IMR-90 (cell line): ENCODE results near the gene JMJD8. TPM values are rescaled to one million over a fixed set of nuclear protein-coding genes. Genes with fewer than 3 reads are reported as not detected.
A peak's percentile ranks its signal among the peaks of the same experiment; 100 is the strongest.

ENCODE experiments used
- ATAC-seq: fragments of 200-7000 bp; cut with Tn5 transposase; 2 replicates; pipeline ENCODE4 v1.9.1; 2020; ENCODE audit warnings: low read depth, mild to moderate bottlenecking, moderate library complexity
- BruUV-seq: library from RNA; stranded (reverse); fragments of 400-500 nt; replicated peaks from 2 replicates; lab custom pipeline; 2021; lab: Mats Ljungman, UMichigan
- CTCF ChIA-PET: fragments of 300-600 bp; formaldehyde crosslinking; extraction: SDS; loops from one replicate; lab custom pipeline; 2021; ENCODE audit warnings: antibody characterized with exemption; lab: Yijun Ruan, JAX
- POLR2A ChIA-PET: fragments of 300-600 bp; sonication (Branson Sonifier 250); formaldehyde crosslinking; loops from one replicate; lab custom pipeline; 2022; ENCODE audit warnings: antibody characterized with exemption; ENCODE audit not compliant: unreplicated experiment; lab: Charles Lee
- DNase-seq: peaks from one replicate; pipeline ENCODE4 v3.0.0; 2013
- H2AFZ ChIP-seq: replicated peaks from 2 replicates; pipeline ENCODE3; 2013; ENCODE audit warnings: low read length, mild to moderate bottlenecking; ENCODE audit not compliant: poor library complexity
- H2AK5ac ChIP-seq: 2 replicates; pipeline ENCODE4 v1.6.1; 2013; ENCODE audit warnings: low read depth, low read length, inconsistent platforms
- H2AK9ac ChIP-seq: replicated peaks from 2 replicates; pipeline ENCODE3; 2013; ENCODE audit warnings: mild to moderate bottlenecking, low read depth, low read length, moderate library complexity; ENCODE audit not compliant: poor library complexity
- H2BK120ac ChIP-seq: 2 replicates; pipeline ENCODE4 v1.6.1; 2013; ENCODE audit warnings: low read depth, low read length, inconsistent platforms
- H2BK15ac ChIP-seq: 3 replicates; pipeline ENCODE4 v1.6.1; 2013; ENCODE audit warnings: low read depth, low read length, inconsistent platforms
- H2BK20ac ChIP-seq: 2 replicates; pipeline ENCODE4 v1.6.1; 2013; ENCODE audit warnings: low read depth, mild to moderate bottlenecking, inconsistent platforms, low read length, moderate library complexity
- H2BK5ac ChIP-seq: 2 replicates; pipeline ENCODE4 v1.6.1; 2013; ENCODE audit warnings: mild to moderate bottlenecking, low read depth, low read length, inconsistent platforms; ENCODE audit not compliant: poor library complexity, severe bottlenecking
- H3K14ac ChIP-seq: replicated peaks from 2 replicates; pipeline ENCODE4 v1.6.1; 2013; ENCODE audit warnings: low read depth, low read length, inconsistent platforms
- H3K18ac ChIP-seq: 2 replicates; pipeline ENCODE4 v1.6.1; 2013; ENCODE audit warnings: low read depth, low read length, control low read depth
- H3K23ac ChIP-seq: 2 replicates; pipeline ENCODE4 v1.6.1; 2013; ENCODE audit warnings: low read depth, low read length, inconsistent platforms
- H3K27ac ChIP-seq: 2 replicates; pipeline ENCODE4 v1.5.1; 2013; ENCODE audit warnings: mild to moderate bottlenecking, control low read depth, low read length; ENCODE audit not compliant: insufficient read depth
- H3K27me3 ChIP-seq: 2 replicates; pipeline ENCODE4 v1.6.1; 2013; ENCODE audit warnings: low read length; ENCODE audit not compliant: control insufficient read depth, insufficient read depth
- H3K36me3 ChIP-seq: 2 replicates; pipeline ENCODE4 v1.6.1; 2013; ENCODE audit warnings: low read length, mixed read lengths; ENCODE audit not compliant: control insufficient read depth, insufficient read depth
- H3K4ac ChIP-seq: 2 replicates; pipeline ENCODE4 v1.6.1; 2013; ENCODE audit warnings: low read depth, low read length, inconsistent platforms
- H3K4me1 ChIP-seq: 2 replicates; pipeline ENCODE4 v1.6.1; 2013; ENCODE audit warnings: low read length, mixed read lengths; ENCODE audit not compliant: control insufficient read depth, insufficient read depth
- H3K4me2 ChIP-seq: 2 replicates; pipeline ENCODE4 v1.6.1; 2013; ENCODE audit warnings: low read depth, mild to moderate bottlenecking, control low read depth, low read length, moderate library complexity
- H3K4me3 ChIP-seq: 2 replicates; pipeline ENCODE4 v1.5.1; 2013; ENCODE audit warnings: low read depth, mild to moderate bottlenecking, control low read depth, low read length, moderate library complexity; ENCODE audit not compliant: insufficient read depth
- H3K56ac ChIP-seq: 2 replicates; pipeline ENCODE4 v1.6.1; 2013; ENCODE audit warnings: low read length, inconsistent platforms; ENCODE audit not compliant: insufficient read depth; ENCODE audit errors: extremely low read depth
- H3K79me1 ChIP-seq, 2 experiments: 2 replicates each; pipeline ENCODE4 v1.6.1; 2013; ENCODE audit warnings: low read length in 2 of 2, inconsistent platforms in 1 of 2, low read depth in 1 of 2
- H3K9ac ChIP-seq: 2 replicates; pipeline ENCODE4 v1.6.1; 2013; ENCODE audit warnings: low read depth, low read length, control low read depth
- H3K9me1 ChIP-seq: 2 replicates; pipeline ENCODE4 v1.6.1; 2013; ENCODE audit warnings: low read length, inconsistent platforms; ENCODE audit not compliant: insufficient read depth
- H3K9me3 ChIP-seq: 2 replicates; pipeline ENCODE4 v1.6.1; 2013; ENCODE audit warnings: low read length; ENCODE audit not compliant: control insufficient read depth, insufficient read depth
- H4K20me1 ChIP-seq: 2 replicates; pipeline ENCODE4 v1.6.1; 2013; ENCODE audit warnings: low read length, inconsistent platforms; ENCODE audit not compliant: insufficient read depth
- H4K5ac ChIP-seq: 2 replicates; pipeline ENCODE4 v1.6.1; 2013; ENCODE audit warnings: mild to moderate bottlenecking, low read depth, low read length, control low read depth
- H4K8ac ChIP-seq, 2 experiments: 2 replicates each; pipeline ENCODE4 v1.6.1; 2013; ENCODE audit warnings: low read depth in 2 of 2, low read length in 2 of 2, control low read depth in 1 of 2, inconsistent platforms in 1 of 2
- H4K91ac ChIP-seq: 2 replicates; pipeline ENCODE4 v1.6.1; 2013; ENCODE audit warnings: low read depth, low read length, inconsistent platforms; ENCODE audit not compliant: insufficient read depth
- BHLHE40 ChIP-seq: fragments of 150-350 bp; IDR thresholded peaks from 2 replicates; pipeline ENCODE4 v1.6.1; 2016; ENCODE audit warnings: mild to moderate bottlenecking, low read depth, low read length
- CEBPB ChIP-seq: IDR thresholded peaks from 2 replicates; pipeline ENCODE4 v1.6.1; 2012; ENCODE audit warnings: low read depth, low read length, improper control_type of control experiment
- CHD1 ChIP-seq: IDR thresholded peaks from 2 replicates; pipeline ENCODE4 v1.6.1; 2012; ENCODE audit warnings: low read depth, low read length, improper control_type of control experiment
- FOS ChIP-seq: fragments of 150-350 bp; IDR thresholded peaks from 2 replicates; pipeline ENCODE4 v1.6.1; 2016; ENCODE audit warnings: low read depth, low read length
- MAFK ChIP-seq: IDR thresholded peaks from 2 replicates; pipeline ENCODE4 v1.6.1; 2012; ENCODE audit warnings: low read depth, low read length, improper control_type of control experiment
- MAZ ChIP-seq: IDR thresholded peaks from 2 replicates; pipeline ENCODE4 v1.6.1; 2012; ENCODE audit warnings: low read depth, mild to moderate bottlenecking, low read length, improper control_type of control experiment, moderate library complexity, borderline replicate concordance
- NFE2L2 ChIP-seq: fragments of 150-350 bp; IDR thresholded peaks from 2 replicates; pipeline ENCODE4 v1.6.1; 2016; ENCODE audit warnings: low read depth, mild to moderate bottlenecking, low read length
- POLR2A ChIP-seq: IDR thresholded peaks from 2 replicates; pipeline ENCODE4 v1.6.1; 2012; ENCODE audit warnings: mild to moderate bottlenecking, low read depth, low read length
- RAD21 ChIP-seq: IDR thresholded peaks from 2 replicates; pipeline ENCODE4 v1.6.1; 2012; ENCODE audit warnings: low read length, improper control_type of control experiment
- USF2 ChIP-seq: fragments of 150-350 bp; IDR thresholded peaks from 2 replicates; pipeline ENCODE4 v1.6.1; 2017; ENCODE audit warnings: mild to moderate bottlenecking, antibody characterized with exemption, low read length, low read depth
- WGBS, 2 experiments: methylation state at CpG; one replicate each; pipeline versions ENCODE4 v1.1.5 to v1.1.7; 2013; ENCODE audit warnings: missing lambda C conversion rate in 2 of 2; ENCODE audit not compliant: insufficient read length in 1 of 2; ENCODE audit errors: extremely low coverage in 2 of 2; 5-methylcytosine and 5-hydroxymethylcytosine counted together
- dilution Hi-C: fragments of 300-500 bp; cut with HindIII; formaldehyde crosslinking; loops from one replicate; pipeline ENCODE4 v1.14.3; 2018; ENCODE audit warnings: low sequenced_read_pairs; ENCODE audit not compliant: unreplicated experiment
- in situ Hi-C: fragments of 300-500 bp; cut with MboI; formaldehyde crosslinking; loops from 3 replicates; pipeline ENCODE4 v1.14.3; 2019; ENCODE audit warnings: low sequenced_read_pairs, inconsistent platforms, mixed read lengths
- intact Hi-C: fragments of 100-400 bp; cut with micrococcal nuclease; formaldehyde crosslinking; loops from 2 replicates; pipeline ENCODE4 v1.10.0; 2022
- polyA plus RNA-seq, 3 experiments: library from polyadenylated mRNA; depleted of rRNA; stranded (reverse); fragments of >200 nt; gene quantifications; 2 replicates each; pipeline ENCODE4 v1.2.3, GENCODE V29; 2012; ENCODE audit warnings: low replicate concordance in 1 of 3
- total RNA-seq: library from RNA; depleted of rRNA; stranded (reverse); fragments of >200 nt; gene quantifications from 2 replicates; pipeline ENCODE4 v1.2.3, GENCODE V29; 2012
- TF ChIP-seq, protein P1 (sequence below): conservative IDR thresholded peaks from 2 replicates; pipeline ENCODE4 v1.5.1; 2012; ENCODE audit warnings: mild to moderate bottlenecking, low read depth, low read length, improper control_type of control experiment
- TF ChIP-seq, protein P2 (sequence below): fragments of 150-350 bp; IDR thresholded peaks from 2 replicates; pipeline ENCODE4 v1.6.1; 2016; ENCODE audit warnings: low read depth, mild to moderate bottlenecking, low read length, moderate library complexity, borderline replicate concordance

JMJD8 gene
- total and polyA plus RNA-seq, 2 of the 4 experiments (the other 2 are of a cell fraction), result 17.7 to 62.5 TPM

DNA sequence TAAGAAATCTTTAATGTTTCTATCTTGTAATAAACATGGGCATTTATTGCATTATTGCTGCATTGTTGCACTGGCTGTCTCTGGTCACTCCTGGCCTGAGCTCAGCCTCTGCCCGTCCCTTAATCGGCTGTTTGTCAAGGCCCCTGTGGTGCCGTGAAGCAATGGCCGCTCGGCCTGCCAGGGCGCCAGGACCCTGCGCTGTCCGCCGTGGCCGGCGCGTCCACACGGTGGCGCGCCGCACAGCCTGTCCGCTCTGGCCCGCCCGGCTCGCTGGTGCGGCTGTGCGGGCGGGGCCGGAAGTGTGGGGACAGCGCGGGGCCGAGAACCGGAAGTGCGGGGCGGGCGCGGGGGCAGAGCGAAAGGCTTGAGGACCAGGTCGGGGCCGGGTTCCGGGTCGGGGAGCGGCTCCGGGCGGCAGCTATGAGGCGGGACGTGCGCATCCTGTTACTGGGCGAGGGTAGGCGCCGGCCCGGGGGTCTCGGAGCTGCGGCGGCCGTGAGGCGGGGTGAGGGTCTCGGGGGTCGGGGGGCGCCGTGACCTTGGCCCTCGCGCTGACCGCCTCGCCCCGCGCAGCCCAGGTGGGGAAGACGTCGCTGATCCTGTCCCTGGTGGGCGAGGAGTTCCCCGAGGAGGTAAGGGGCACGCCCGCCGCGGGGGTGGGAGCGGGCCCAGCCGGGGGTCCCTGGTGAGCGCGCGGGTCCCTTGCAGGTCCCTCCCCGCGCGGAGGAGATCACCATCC is 16.2 kb downstream of the JMJD8 start, which contains the start of gene RHOT2 (continued):
- TF ChIP-seq, protein P1, sequence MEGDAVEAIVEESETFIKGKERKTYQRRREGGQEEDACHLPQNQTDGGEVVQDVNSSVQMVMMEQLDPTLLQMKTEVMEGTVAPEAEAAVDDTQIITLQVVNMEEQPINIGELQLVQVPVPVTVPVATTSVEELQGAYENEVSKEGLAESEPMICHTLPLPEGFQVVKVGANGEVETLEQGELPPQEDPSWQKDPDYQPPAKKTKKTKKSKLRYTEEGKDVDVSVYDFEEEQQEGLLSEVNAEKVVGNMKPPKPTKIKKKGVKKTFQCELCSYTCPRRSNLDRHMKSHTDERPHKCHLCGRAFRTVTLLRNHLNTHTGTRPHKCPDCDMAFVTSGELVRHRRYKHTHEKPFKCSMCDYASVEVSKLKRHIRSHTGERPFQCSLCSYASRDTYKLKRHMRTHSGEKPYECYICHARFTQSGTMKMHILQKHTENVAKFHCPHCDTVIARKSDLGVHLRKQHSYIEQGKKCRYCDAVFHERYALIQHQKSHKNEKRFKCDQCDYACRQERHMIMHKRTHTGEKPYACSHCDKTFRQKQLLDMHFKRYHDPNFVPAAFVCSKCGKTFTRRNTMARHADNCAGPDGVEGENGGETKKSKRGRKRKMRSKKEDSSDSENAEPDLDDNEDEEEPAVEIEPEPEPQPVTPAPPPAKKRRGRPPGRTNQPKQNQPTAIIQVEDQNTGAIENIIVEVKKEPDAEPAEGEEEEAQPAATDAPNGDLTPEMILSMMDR, result peak; percentile 98

- Histone ChIP-seq H3K23ac (peak overlapping the region; percentile 90; the same call in 1 of the 2 replicates), H3K4me2 (peak overlapping the region; percentile 53; the same call in 1 of the 2 replicates), H3K27ac (peak overlapping the region; percentile 68), H2BK15ac (no peak overlapping the region), H3K36me3 (peaks cover 29% of the 10 kb centered on the region), H2BK5ac (peak overlapping the region; percentile 62), H3K9ac (peak overlapping the region; percentile 76), H3K4me3 (no peak overlapping the region), H3K9me3 (no peaks in the 10 kb centered on the region), H3K4ac (peak overlapping the region; percentile 97), H3K79me1 (peaks cover 0 to 23% of the 10 kb centered on the region in 2 experiments; a peak in 1 of 4 replicates), H2AFZ (peak overlapping the region; percentile 97), H3K18ac (no peak overlapping the region), H3K56ac (no peak overlapping the region), H4K5ac (peak overlapping the region; percentile 94), H2AK5ac (no peak overlapping the region), H3K9me1 (peaks cover 6% of the 10 kb centered on the region), H4K91ac (no peak overlapping the region; the same call in 1 of the 2 replicates), H2AK9ac (peak overlapping the region; percentile 91), H3K4me1 (peaks cover 6% of the 10 kb centered on the region), H3K27me3 (no peaks in the 10 kb centered on the region), H2BK20ac (no peak overlapping the region), H4K20me1 (peaks cover 13% of the 10 kb centered on the region), H4K8ac (peak overlapping the region; percentile 76 to 99), H3K14ac (peak overlapping the region; percentile 99; the same call in 1 of the 2 replicates), H2BK120ac (no peak overlapping the region)
- no TSS peak for BruUV-seq
- in situ Hi-C loops (no loop called here), dilution Hi-C loops (no loop called here), intact Hi-C loops (no loop called here)
- no peak for DNase-seq
- POLR2A ChIA-PET, result no interaction called here
- CTCF ChIA-PET, result no interaction called here
- no peak for ATAC-seq
- WGBS, 2 experiments, result 78% methylated on average over 4 of the region's 22 CpGs; no CpG with 5 or more reads in 1 of the 2 experiments
- TF ChIP-seq CEBPB (no peak), CHD1 (no peak), NFE2L2 (no peak), BHLHE40 (no peak), MAZ (no peak), POLR2A (no peak), USF2 (no peak), RAD21 (no peak), FOS (no peak), MAFK (no peak)
- TF ChIP-seq, protein P2, sequence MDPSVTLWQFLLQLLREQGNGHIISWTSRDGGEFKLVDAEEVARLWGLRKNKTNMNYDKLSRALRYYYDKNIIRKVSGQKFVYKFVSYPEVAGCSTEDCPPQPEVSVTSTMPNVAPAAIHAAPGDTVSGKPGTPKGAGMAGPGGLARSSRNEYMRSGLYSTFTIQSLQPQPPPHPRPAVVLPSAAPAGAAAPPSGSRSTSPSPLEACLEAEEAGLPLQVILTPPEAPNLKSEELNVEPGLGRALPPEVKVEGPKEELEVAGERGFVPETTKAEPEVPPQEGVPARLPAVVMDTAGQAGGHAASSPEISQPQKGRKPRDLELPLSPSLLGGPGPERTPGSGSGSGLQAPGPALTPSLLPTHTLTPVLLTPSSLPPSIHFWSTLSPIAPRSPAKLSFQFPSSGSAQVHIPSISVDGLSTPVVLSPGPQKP, result no peak
Measured at GRCh38 chr16:667113-667779, 16.9 kb downstream of the JMJD8 start.
